Lower lobe of right lung (tissue), 2 donors: ENCODE measurements around the gene APEH. TPM values are rescaled to one million over a fixed set of nuclear protein-coding genes. Genes with fewer than 3 reads are reported as not detected.

Experiments
- ATAC-seq, 2 donors: fragments of 200-7000 bp; cut with Tn5 transposase; one replicate each; pipeline ENCODE4 v1.9.1; 2020 to 2022; ENCODE audit warnings: mild to moderate bottlenecking in 2 of 2, moderate library complexity in 2 of 2
- DNase-seq: peaks from one replicate; pipeline ENCODE4 v3.0.0-alpha.2; 2020
- H3K27ac ChIP-seq: fragments of 200-600 bp; one replicate; pipeline ENCODE4 v1.8.0; 2022
- H3K27me3 ChIP-seq: fragments of 200-600 bp; one replicate; pipeline ENCODE4 v1.8.0; 2022; ENCODE audit warnings: low read depth
- H3K36me3 ChIP-seq: fragments of 200-600 bp; one replicate; pipeline ENCODE4 v1.8.0; 2022; ENCODE audit warnings: mild to moderate bottlenecking
- H3K4me1 ChIP-seq: fragments of 200-600 bp; one replicate; pipeline ENCODE4 v1.8.0; 2022
- H3K4me3 ChIP-seq: fragments of 200-600 bp; one replicate; pipeline ENCODE4 v1.8.0; 2022; ENCODE audit warnings: mild to moderate bottlenecking
- H3K9me3 ChIP-seq: fragments of 200-600 bp; one replicate; pipeline ENCODE4 v1.8.0; 2022
- CTCF ChIP-seq: fragments of 200-600 bp; IDR thresholded peaks from one replicate; pipeline ENCODE4 v1.8.0; 2022; ENCODE audit warnings: antibody characterized with exemption, mild to moderate bottlenecking
- intact Hi-C: fragments of 100-400 bp; cut with DNase I; formaldehyde crosslinking; loops from one replicate; pipeline ENCODE4 v1.11.0; 2022
- total RNA-seq: library from RNA; stranded (reverse); fragmentation: NEBNext Ultra II Directional; extraction: Animal tissue kit (Norgen Biotek cat#: 25700); gene quantifications from one replicate; pipeline ENCODE4 v1.2.1, GENCODE V29; 2021
- donor health status: DM: no; HTN: yes; CAD: no; lungs with severe emphysema.

Gene APEH
- total RNA-seq, 1 donor from 2014 or later, result 83.4 TPM

GRCh38 chr3:49714728-49715550, 40.8 kb downstream of the APEH start:
- DNase-seq, result no peak
- ATAC-seq, result no peak
- no peak overlapping the region for H3K4me3 ChIP-seq
- H3K27ac ChIP-seq, result no peak overlapping the region
- no peaks in the 10 kb centered on the region for H3K27me3 ChIP-seq
- peaks cover 26% of the 10 kb centered on the region for H3K36me3 ChIP-seq
- TF ChIP-seq CTCF, result no peak
- no peaks in the 10 kb centered on the region for H3K9me3 ChIP-seq
- intact Hi-C loops, result no loop called here
- peaks cover 15% of the 10 kb centered on the region for H3K4me1 ChIP-seq

- no peak overlapping the region for H3K27ac ChIP-seq
- intact Hi-C loops, result no loop called here
- H3K36me3 ChIP-seq, result peaks cover 28% of the 10 kb centered on the region
- peaks cover 19% of the 10 kb centered on the region for H3K4me1 ChIP-seq
- no peaks in the 10 kb centered on the region for H3K27me3 ChIP-seq
- H3K4me3 ChIP-seq, result no peak overlapping the region
- no peak for TF ChIP-seq CTCF
- ATAC-seq (no peak), DNase-seq (no peak)
- H3K9me3 ChIP-seq, result no peaks in the 10 kb centered on the region
These were observed 41.5 kb downstream of the APEH start for GRCh38 chr3:49715611-49716121.

GRCh38 chr3:49716169-49716568, 42.0 kb downstream of the APEH start:
- no peaks in the 10 kb centered on the region for H3K27me3 ChIP-seq
- no peak for TF ChIP-seq CTCF
- intact Hi-C loops, result no loop called here
- H3K36me3 ChIP-seq, result peaks cover 28% of the 10 kb centered on the region
- ATAC-seq (no peak), DNase-seq (no peak)
- H3K4me1 ChIP-seq, result peaks cover 19% of the 10 kb centered on the region
- no peak overlapping the region for H3K4me3 ChIP-seq
- no peaks in the 10 kb centered on the region for H3K9me3 ChIP-seq
- H3K27ac ChIP-seq, result no peak overlapping the region

- DNase-seq (no peak), ATAC-seq (no peak)
- Histone ChIP-seq H3K27ac (no peak overlapping the region), H3K4me3 (no peak overlapping the region), H3K36me3 (peaks cover 32% of the 10 kb centered on the region), H3K27me3 (no peaks in the 10 kb centered on the region), H3K9me3 (no peaks in the 10 kb centered on the region), H3K4me1 (peaks cover 19% of the 10 kb centered on the region)
- TF ChIP-seq CTCF, result no peak
- intact Hi-C loops, result no loop called here
These were observed 42.6 kb downstream of the APEH start for GRCh38 chr3:49716691-49717210.

- H3K4me3 ChIP-seq, result no peak overlapping the region
- no peaks in the 10 kb centered on the region for H3K9me3 ChIP-seq
- TF ChIP-seq CTCF, result no peak
- H3K27me3 ChIP-seq, result no peaks in the 10 kb centered on the region
- H3K36me3 ChIP-seq, result peaks cover 38% of the 10 kb centered on the region
- no peak overlapping the region for H3K27ac ChIP-seq
- ATAC-seq, result no peak
- DNase-seq, result no peak
- peaks cover 23% of the 10 kb centered on the region for H3K4me1 ChIP-seq
- intact Hi-C loops, result no loop called here
These were observed 43.2 kb downstream of the APEH start for GRCh38 chr3:49717211-49717958.
